Measurements from ENCODE around the gene HPCAL1.

DNA sequence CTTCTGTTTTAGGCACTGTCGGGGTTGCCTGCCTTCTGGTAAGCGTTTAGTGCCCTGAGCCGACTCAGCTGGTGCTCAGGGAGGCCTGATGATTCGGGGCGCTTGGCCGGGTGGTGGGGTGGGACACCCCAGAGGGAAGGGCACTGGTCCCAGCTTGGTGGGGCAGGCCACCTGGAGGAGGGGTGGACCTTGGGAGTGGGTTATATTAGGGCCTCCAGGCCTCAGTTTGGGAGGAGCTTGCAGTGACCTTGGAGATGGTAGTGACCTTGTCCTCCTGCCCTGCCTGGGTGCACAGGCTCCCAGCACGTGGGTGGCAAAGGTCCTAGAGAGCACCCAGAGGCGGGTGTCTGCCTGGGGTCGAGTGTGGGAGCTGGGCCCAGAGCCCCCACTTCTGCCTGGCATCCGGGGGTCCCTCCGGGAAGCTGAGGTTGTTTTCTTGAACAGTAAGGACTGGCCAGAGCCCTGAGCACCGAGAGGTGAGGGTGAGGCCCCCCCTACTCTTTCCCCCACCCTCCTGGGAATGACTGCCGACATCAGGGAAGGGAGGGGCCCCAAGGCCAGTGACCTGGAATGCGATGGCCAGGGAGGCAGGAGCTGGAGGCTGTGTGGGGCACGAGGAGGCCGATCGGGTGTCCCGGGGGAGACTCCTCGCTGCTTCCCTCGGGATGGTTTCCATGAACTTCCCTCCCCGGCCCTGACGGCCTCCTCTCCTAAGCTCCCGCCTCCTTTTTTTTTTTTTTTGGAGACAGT, 61.3 kb downstream of the HPCAL1 start:
- TF ChIP-seq EP300 (IDR thresholded peaks at IDR 0.05) = no peak
- TF ChIP-seq CTCF (IDR thresholded peaks at IDR 0.05) = no peak
- TF ChIP-seq POLR2AphosphoS5 (IDR thresholded peaks at IDR 0.05) = no peak
- TF ChIP-seq POLR2A (IDR thresholded peaks at IDR 0.05; ENCODE audit: low read depth) = no peak
